AG09309 (cell line): Measurements from ENCODE around the gene COPZ2.
"Not testable (repeated sequence)": the region's sequence is repeated elsewhere in the genome, so short reads cannot be mapped to it uniquely, and the experiment has no call there.

Source experiments
- DNase-seq: peaks from one replicate; pipeline ENCODE4 v3.0.0-alpha.2; 2010; ENCODE audit warnings: low read depth
- H3K4me3 ChIP-seq: 2 replicates; pipeline ENCODE4 v1.5.1; 2011; ENCODE audit warnings: mild to moderate bottlenecking, low read depth, low read length, moderate library complexity; ENCODE audit not compliant: control insufficient read depth
- CTCF ChIP-seq: IDR thresholded peaks from 2 replicates; pipeline ENCODE4 v1.5.1; 2011; ENCODE audit warnings: mild to moderate bottlenecking, low read depth, low read length, inconsistent platforms; ENCODE audit not compliant: insufficient read depth, control insufficient read depth; ENCODE audit errors: missing control alignments

COPZ2 gene

GRCh38 chr17:48006936-48007709, 30.5 kb downstream of the COPZ2 start:
- no peak for TF ChIP-seq CTCF
- DNase-seq = no peak
- H3K4me3 ChIP-seq = no peak overlapping the region

- H3K4me3 ChIP-seq = no peak overlapping the region
- DNase-seq = no peak
- TF ChIP-seq CTCF = no peak
Measured at GRCh38 chr17:48004983-48005382, 32.6 kb downstream of the COPZ2 start.

- TF ChIP-seq CTCF = no peak
- no peak overlapping the region for H3K4me3 ChIP-seq
- no peak for DNase-seq
Measured at GRCh38 chr17:48003417-48004151, 34.0 kb downstream of the COPZ2 start.

GRCh38 chr17:48002916-48003416, 34.6 kb downstream of the COPZ2 start:
- TF ChIP-seq CTCF = no peak
- H3K4me3 ChIP-seq = no peak overlapping the region
- no peak for DNase-seq

GRCh38 chr17:48002266-48002915, 35.2 kb downstream of the COPZ2 start:
- no peak for TF ChIP-seq CTCF
- no peak for DNase-seq
- no peak overlapping the region for H3K4me3 ChIP-seq

GRCh38 chr17:48001657-48002056, 35.9 kb downstream of the COPZ2 start:
- not testable (repeated sequence) for H3K4me3 ChIP-seq, DNase-seq

GRCh38 chr17:48001197-48001596, 36.4 kb downstream of the COPZ2 start:
- TF ChIP-seq CTCF = no peak
- no peak for DNase-seq
- no peak overlapping the region for H3K4me3 ChIP-seq
